Neural progenitor cell (in vitro differentiated cells): ENCODE measurements around the gene C2orf49. TPM values are rescaled to one million over a fixed set of nuclear protein-coding genes. Genes with fewer than 3 reads are reported as not detected.

Source experiments
- DNase-seq: peaks from one replicate; pipeline ENCODE4 v3.0.0-alpha.2; 2016; ENCODE audit warnings: low spot score
- H2AFZ ChIP-seq: fragments of 200-600 bp; sonication (generic); replicated peaks from 2 replicates; pipeline ENCODE4 v1.6.1; 2016; ENCODE audit warnings: antibody characterized with exemption
- H3F3A ChIP-seq: fragments of 200-600 bp; sonication (generic); 2 replicates; pipeline ENCODE4 v1.6.1; 2016; ENCODE audit warnings: antibody characterized with exemption, low read depth
- H3K27ac ChIP-seq: fragments of 200-600 bp; sonication (generic); 2 replicates; pipeline ENCODE4 v1.5.1; 2016; ENCODE audit warnings: mild to moderate bottlenecking
- H3K27me3 ChIP-seq: fragments of 200-600 bp; sonication (generic); 2 replicates; pipeline ENCODE4 v1.6.1; 2016; ENCODE audit warnings: mild to moderate bottlenecking, moderate library complexity
- H3K36me3 ChIP-seq: fragments of 200-600 bp; sonication (generic); 2 replicates; pipeline ENCODE4 v1.5.1; 2016
- H3K4me1 ChIP-seq: fragments of 200-600 bp; sonication (generic); 2 replicates; pipeline ENCODE4 v1.6.1; 2016; ENCODE audit warnings: mixed run types
- H3K4me2 ChIP-seq: fragments of 200-600 bp; sonication (generic); 2 replicates; pipeline ENCODE4 v1.6.1; 2016
- H3K4me3 ChIP-seq: fragments of 200-600 bp; sonication (generic); 2 replicates; pipeline ENCODE4 v1.5.1; 2016
- H3K79me2 ChIP-seq: fragments of 200-600 bp; sonication (generic); 2 replicates; pipeline ENCODE4 v1.6.1; 2016; ENCODE audit warnings: low read depth
- H3K9ac ChIP-seq: fragments of 200-600 bp; sonication (generic); 2 replicates; pipeline ENCODE4 v1.6.1; 2016
- H3K9me3 ChIP-seq: fragments of 200-600 bp; sonication (generic); 2 replicates; pipeline ENCODE4 v1.5.1; 2016; ENCODE audit warnings: low read depth
- H4K20me1 ChIP-seq: fragments of 200-600 bp; sonication (generic); 2 replicates; pipeline ENCODE4 v1.6.1; 2016; ENCODE audit warnings: low read depth
- H3K27ac Mint-ChIP-seq: 3 replicates; pipeline ENCODE4 v1.8.0; 2021; ENCODE audit warnings: mixed read lengths
- H3K27me3 Mint-ChIP-seq: 2 replicates; pipeline ENCODE4 v1.8.0; 2022; ENCODE audit warnings: low read depth, mild to moderate bottlenecking, inconsistent platforms, moderate library complexity, mixed read lengths; ENCODE audit not compliant: insufficient read depth
- H3K36me3 Mint-ChIP-seq: 3 replicates; pipeline ENCODE4 v1.8.0; 2021; ENCODE audit warnings: mixed read lengths
- H3K4me1 Mint-ChIP-seq: 3 replicates; pipeline ENCODE4 v1.8.0; 2021; ENCODE audit warnings: mixed read lengths
- H3K4me3 Mint-ChIP-seq: 3 replicates; pipeline ENCODE4 v1.8.0; 2021; ENCODE audit warnings: mild to moderate bottlenecking, moderate library complexity, mixed read lengths
- H3K9me3 Mint-ChIP-seq: 3 replicates; pipeline ENCODE4 v1.8.0; 2020; ENCODE audit warnings: mixed read lengths
- EZH2 ChIP-seq: fragments of 200-600 bp; sonication (generic); IDR thresholded peaks from 2 replicates; pipeline ENCODE4 v1.6.1; 2017; ENCODE audit warnings: antibody characterized with exemption, mild to moderate bottlenecking, moderate library complexity
- EZH2phosphoT487 ChIP-seq: fragments of 200-600 bp; sonication (generic); IDR thresholded peaks from 2 replicates; pipeline ENCODE4 v1.6.1; 2017; ENCODE audit warnings: antibody characterized with exemption
- total RNA-seq: library from RNA; depleted of rRNA; stranded (reverse); fragments of >200 nt; gene quantifications from 2 replicates; pipeline ENCODE4 v1.2.3, GENCODE V29; 2015; ENCODE audit warnings: low replicate concordance
- TF ChIP-seq, protein P1 (sequence below): fragments of 200-600 bp; sonication (generic); IDR thresholded peaks from 2 replicates; pipeline ENCODE4 v1.5.1; 2017; ENCODE audit warnings: antibody characterized with exemption, mild to moderate bottlenecking

C2orf49 gene
- total RNA-seq, 1 donor from 2014 or later = 42.9 TPM

DNA sequence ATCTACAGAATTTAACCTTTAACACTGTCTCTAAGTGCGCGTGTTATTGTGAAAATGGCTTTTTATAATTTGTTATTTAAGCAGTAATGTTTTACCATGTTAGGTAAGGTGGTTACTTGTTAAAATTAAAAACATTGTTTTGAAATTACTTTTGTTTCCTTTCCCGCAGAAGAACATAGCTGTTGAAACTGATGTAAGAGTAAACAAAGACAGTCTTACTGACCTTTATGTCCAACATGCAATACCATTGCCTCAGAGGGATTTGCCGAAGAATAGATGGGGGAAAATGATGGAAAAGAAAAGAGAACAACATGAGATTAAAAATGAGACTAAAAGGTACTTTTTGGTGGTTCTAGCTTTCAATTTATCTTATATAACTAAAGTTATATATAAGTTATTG, 2.1 kb downstream of the C2orf49 start:
- H3K27me3 Mint-ChIP-seq = no peaks in the 10 kb centered on the region
- peak overlapping the region; percentile 93 for H3K4me2 ChIP-seq
- no peak overlapping the region for H3K4me3 ChIP-seq
- H3F3A ChIP-seq = no peaks in the 10 kb centered on the region
- no peak overlapping the region for H3K27ac Mint-ChIP-seq
- no peaks in the 10 kb centered on the region for H3K9me3 ChIP-seq
- no peak overlapping the region for H3K9ac ChIP-seq
- no peaks in the 10 kb centered on the region for H3K27me3 ChIP-seq
- no peak for DNase-seq
- peaks cover 11% of the 10 kb centered on the region for H4K20me1 ChIP-seq
- H3K36me3 Mint-ChIP-seq = peaks cover 7% of the 10 kb centered on the region
- TF ChIP-seq EZH2phosphoT487 = no peak
- no peak for TF ChIP-seq EZH2
- TF ChIP-seq, protein P1, sequence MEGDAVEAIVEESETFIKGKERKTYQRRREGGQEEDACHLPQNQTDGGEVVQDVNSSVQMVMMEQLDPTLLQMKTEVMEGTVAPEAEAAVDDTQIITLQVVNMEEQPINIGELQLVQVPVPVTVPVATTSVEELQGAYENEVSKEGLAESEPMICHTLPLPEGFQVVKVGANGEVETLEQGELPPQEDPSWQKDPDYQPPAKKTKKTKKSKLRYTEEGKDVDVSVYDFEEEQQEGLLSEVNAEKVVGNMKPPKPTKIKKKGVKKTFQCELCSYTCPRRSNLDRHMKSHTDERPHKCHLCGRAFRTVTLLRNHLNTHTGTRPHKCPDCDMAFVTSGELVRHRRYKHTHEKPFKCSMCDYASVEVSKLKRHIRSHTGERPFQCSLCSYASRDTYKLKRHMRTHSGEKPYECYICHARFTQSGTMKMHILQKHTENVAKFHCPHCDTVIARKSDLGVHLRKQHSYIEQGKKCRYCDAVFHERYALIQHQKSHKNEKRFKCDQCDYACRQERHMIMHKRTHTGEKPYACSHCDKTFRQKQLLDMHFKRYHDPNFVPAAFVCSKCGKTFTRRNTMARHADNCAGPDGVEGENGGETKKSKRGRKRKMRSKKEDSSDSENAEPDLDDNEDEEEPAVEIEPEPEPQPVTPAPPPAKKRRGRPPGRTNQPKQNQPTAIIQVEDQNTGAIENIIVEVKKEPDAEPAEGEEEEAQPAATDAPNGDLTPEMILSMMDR = no peak
- H3K4me1 Mint-ChIP-seq = peaks cover 17% of the 10 kb centered on the region
- H2AFZ ChIP-seq = no peak overlapping the region
- peaks cover 12% of the 10 kb centered on the region for H3K36me3 ChIP-seq
- no peak overlapping the region for H3K27ac ChIP-seq
- H3K9me3 Mint-ChIP-seq = no peaks in the 10 kb centered on the region
- peaks cover 60% of the 10 kb centered on the region for H3K79me2 ChIP-seq
- peaks cover 14% of the 10 kb centered on the region for H3K4me1 ChIP-seq
- H3K4me3 Mint-ChIP-seq = peak overlapping the region; percentile 58

DNA sequence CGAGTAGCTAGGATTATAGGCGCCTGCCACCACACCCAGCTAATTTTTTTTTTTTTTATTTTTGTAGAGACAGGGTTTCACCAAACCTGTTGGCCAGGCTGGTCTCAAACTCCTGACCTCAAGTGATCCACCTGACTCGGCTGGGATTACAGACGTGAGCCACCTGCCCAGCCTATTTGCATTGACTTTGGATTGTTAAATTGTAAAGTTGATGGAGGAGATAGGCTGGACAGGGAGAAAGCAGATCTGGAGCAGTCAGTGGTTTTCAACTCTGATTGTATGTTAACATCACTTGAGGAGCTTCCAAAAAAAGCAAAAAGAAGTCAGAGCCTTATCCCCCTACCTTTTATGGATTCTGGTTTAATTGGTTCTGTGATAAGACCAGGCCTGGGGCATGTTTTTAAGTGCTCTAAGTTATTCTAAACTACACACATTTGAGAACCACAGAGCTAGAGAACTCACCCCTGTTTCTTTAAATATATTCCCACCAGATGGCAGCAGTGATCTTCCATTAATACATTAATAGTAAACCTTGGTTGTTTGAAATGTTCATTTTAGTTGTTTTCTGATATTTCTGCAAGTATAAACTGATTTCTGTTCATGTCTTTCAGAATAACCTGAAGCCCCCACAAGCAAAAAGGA, 7.5 kb downstream of the C2orf49 start:
- TF ChIP-seq, protein P1 = peak; percentile 52
- TF ChIP-seq EZH2 (no peak), EZH2phosphoT487 (no peak)
- Histone ChIP-seq H3K27ac (no peak overlapping the region), H3K9me3 (no peaks in the 10 kb centered on the region), H3K27me3 (no peaks in the 10 kb centered on the region), H3F3A (no peaks in the 10 kb centered on the region), H3K36me3 (peaks cover 32% of the 10 kb centered on the region), H3K79me2 (peaks cover 19% of the 10 kb centered on the region), H3K9ac (no peak overlapping the region), H3K4me2 (no peak overlapping the region), H4K20me1 (no peaks in the 10 kb centered on the region), H3K4me3 (no peak overlapping the region), H2AFZ (no peak overlapping the region), H3K4me1 (no peaks in the 10 kb centered on the region)
- peaks cover 17% of the 10 kb centered on the region for H3K36me3 Mint-ChIP-seq
- H3K4me3 Mint-ChIP-seq = no peak overlapping the region
- H3K9me3 Mint-ChIP-seq = no peaks in the 10 kb centered on the region
- no peaks in the 10 kb centered on the region for H3K27me3 Mint-ChIP-seq
- no peaks in the 10 kb centered on the region for H3K4me1 Mint-ChIP-seq
- DNase-seq = peak; percentile 59
- H3K27ac Mint-ChIP-seq = no peak overlapping the region

DNA sequence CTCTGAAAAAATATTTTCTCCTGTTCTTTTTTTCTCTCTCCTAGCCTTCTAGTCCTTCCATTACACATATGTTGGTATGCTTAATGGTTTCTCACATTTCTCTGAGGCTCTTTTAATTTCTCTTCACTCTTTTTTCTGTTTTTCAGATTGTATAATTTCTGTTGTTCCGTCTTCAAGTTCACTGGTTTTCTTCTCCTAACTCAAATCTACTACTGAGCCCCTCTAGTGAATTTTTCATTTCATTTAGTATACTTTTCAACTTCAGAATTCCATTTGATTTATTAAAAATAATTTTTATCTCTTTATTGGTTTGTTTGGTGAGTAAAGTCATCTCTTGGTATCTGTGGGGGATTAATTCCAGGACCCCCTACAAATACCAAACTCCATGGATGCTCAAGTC, 19.8 kb downstream of the C2orf49 start:
- Histone ChIP-seq H3K36me3 (no peaks in the 10 kb centered on the region), H4K20me1 (no peaks in the 10 kb centered on the region), H3F3A (no peaks in the 10 kb centered on the region), H3K4me1 (no peaks in the 10 kb centered on the region), H3K27me3 (no peaks in the 10 kb centered on the region), H3K4me2 (no peak overlapping the region), H3K9me3 (no peaks in the 10 kb centered on the region), H3K4me3 (no peak overlapping the region), H3K79me2 (no peaks in the 10 kb centered on the region), H3K9ac (no peak overlapping the region), H2AFZ (no peak overlapping the region), H3K27ac (no peak overlapping the region)
- H3K4me1 Mint-ChIP-seq = no peaks in the 10 kb centered on the region
- H3K27me3 Mint-ChIP-seq = no peaks in the 10 kb centered on the region
- TF ChIP-seq, protein P1 = no peak
- TF ChIP-seq EZH2phosphoT487 = no peak
- peaks cover 3% of the 10 kb centered on the region for H3K9me3 Mint-ChIP-seq
- no peak overlapping the region for H3K4me3 Mint-ChIP-seq
- no peak overlapping the region for H3K27ac Mint-ChIP-seq
- no peak for DNase-seq
- peaks cover 38% of the 10 kb centered on the region for H3K36me3 Mint-ChIP-seq
